Transverse colon (tissue), 4 donors: ENCODE data around the gene CGB1. TPM values are rescaled to one million over a fixed set of nuclear protein-coding genes. Genes with fewer than 3 reads are reported as not detected.

Experiments used
- DNase-seq: peaks from one replicate; pipeline ENCODE4 v3.0.0-alpha.2; 2019
- H3K27ac ChIP-seq, 4 donors: fragments of 200-600 bp; sonication (generic); 2 replicates each; pipeline ENCODE4 v1.5.1; 2016 to 2018; ENCODE audit warnings: inconsistent platforms in 4 of 4
- H3K27me3 ChIP-seq: fragments of 200-600 bp; sonication (generic); 2 replicates; pipeline ENCODE4 v1.5.1; 2017; ENCODE audit warnings: inconsistent platforms
- H3K36me3 ChIP-seq, 4 donors: fragments of 200-600 bp; sonication (generic); 2 replicates each; pipeline ENCODE4 v1.5.1; 2017 to 2019; ENCODE audit warnings: inconsistent platforms in 4 of 4
- H3K4me1 ChIP-seq, 4 donors: fragments of 200-600 bp; sonication (generic); 2 replicates each; pipeline ENCODE4 v1.5.1; 2017 to 2020; ENCODE audit warnings: inconsistent platforms in 4 of 4
- H3K4me3 ChIP-seq, 4 donors: fragments of 200-600 bp; sonication (generic); 1 replicate in 1 of 4; 2 replicates in 3 of 4; pipeline versions ENCODE4 v1.5.1 to v1.6.1; 2017 to 2019; ENCODE audit warnings: inconsistent platforms in 4 of 4
- H3K9me3 ChIP-seq, 2 donors: fragments of 200-600 bp; sonication (generic); 2 replicates each; pipeline ENCODE4 v1.5.1; 2017 to 2019; ENCODE audit warnings: inconsistent platforms in 2 of 2
- CTCF ChIP-seq, 5 experiments: fragments of 200-600 bp in 3 of 5; fragments of 450-650 bp in 2 of 5; sonication (generic) in 3 of 5; IDR thresholded peaks; 1 replicate in 2 of 5; 2 replicates in 3 of 5; pipeline ENCODE4 v1.5.1; 2016 to 2017; ENCODE audit warnings: antibody characterized with exemption in 5 of 5, inconsistent platforms in 3 of 5, mild to moderate bottlenecking in 2 of 5, moderate library complexity in 1 of 5
- EP300 ChIP-seq: sonication (generic); formaldehyde crosslinking; IDR thresholded peaks from one replicate; pipeline ENCODE4 v1.6.1; 2017; ENCODE audit warnings: antibody characterized with exemption, low read depth
- POLR2A ChIP-seq: fragments of 450-650 bp; IDR thresholded peaks from one replicate; pipeline ENCODE4 v1.6.1; 2016; ENCODE audit warnings: antibody characterized with exemption, mild to moderate bottlenecking, moderate library complexity
- POLR2AphosphoS5 ChIP-seq, 3 donors: sonication (generic); formaldehyde crosslinking; IDR thresholded peaks; one replicate each; pipeline ENCODE4 v1.6.1; 2016; ENCODE audit warnings: antibody characterized with exemption in 3 of 3
- WGBS, 2 donors: methylation state at CpG; one replicate each; pipeline ENCODE4 v1.1.5; 2018; ENCODE audit warnings: low coverage in 1 of 2; 5-methylcytosine and 5-hydroxymethylcytosine counted together
- in situ Hi-C, 4 donors: fragments of 200-750 bp; cut with MboI; loops; one replicate each; pipeline versions ENCODE4 v1.15.0 to v1.15.1; 2017; ENCODE audit warnings: low sequenced_read_pairs in 3 of 4, low pct_ligation_motif_present in 1 of 4, low pct_unique_long_range_greater_than_20kb in 1 of 4
- intact Hi-C: fragments of 100-400 bp; cut with DNase I; formaldehyde crosslinking; loops from one replicate; pipeline ENCODE4 v1.15.1; 2023; ENCODE audit warnings: low total_unique reads
- total RNA-seq, 4 donors: library from RNA; depleted of rRNA; stranded (reverse); fragments of >200 nt; gene quantifications; one replicate each; pipeline ENCODE4 v1.1.0, GENCODE V29; 2016

CGB1 gene
- total RNA-seq, 4 donors from 2014 or later: not detected

- Histone ChIP-seq H3K36me3 (peaks cover 0 to 27% (median 6%) of the 10 kb centered on the region in 4 donors), H3K27ac (no peak overlapping the region), H3K4me1 (peaks cover 9 to 21% (median 17%) of the 10 kb centered on the region in 4 donors), H3K4me3 (no peak overlapping the region), H3K9me3 (no peaks in the 10 kb centered on the region), H3K27me3 (no peaks in the 10 kb centered on the region)
- no peak for DNase-seq
- 90 to 96% methylated on average over 1 to 9 of the region's 9 CpGs for WGBS, 2 donors
- in situ Hi-C loops (no loop called here), intact Hi-C loops (no loop called here)
- TF ChIP-seq POLR2AphosphoS5 (IDR thresholded peaks at IDR 0.05) (no peak), POLR2A (no peak), CTCF (IDR thresholded peaks at IDR 0.05) (no peak), EP300 (no peak)
Observed at GRCh38 chr19:48988860-48989259, 47.8 kb downstream of the CGB1 start.

GRCh38 chr19:48988286-48988685 lies 48.4 kb downstream of the CGB1 start:
- no peak overlapping the region for H3K27ac ChIP-seq
- TF ChIP-seq CTCF (IDR thresholded peaks at IDR 0.05): no peak
- TF ChIP-seq POLR2AphosphoS5 (IDR thresholded peaks at IDR 0.05): no peak
- TF ChIP-seq EP300: no peak
- no peak for TF ChIP-seq POLR2A
- peaks cover 0 to 27% (median 6%) of the 10 kb centered on the region in 4 donors for H3K36me3 ChIP-seq
- intact Hi-C loops (no loop called here), in situ Hi-C loops (no loop called here)
- WGBS, 2 donors: 78 to 97% methylated on average over 3 to 7 of the region's 7 CpGs
- no peak for DNase-seq
- H3K4me1 ChIP-seq: peaks cover 9 to 20% (median 17%) of the 10 kb centered on the region in 4 donors
- H3K4me3 ChIP-seq: no peak overlapping the region
- H3K27me3 ChIP-seq: no peaks in the 10 kb centered on the region
- H3K9me3 ChIP-seq: no peaks in the 10 kb centered on the region

GRCh38 chr19:48987323-48987722 lies 49.4 kb downstream of the CGB1 start:
- Histone ChIP-seq H3K4me3 (no peak overlapping the region), H3K27ac (no peak overlapping the region), H3K4me1 (peaks cover 9 to 19% (median 16%) of the 10 kb centered on the region in 4 donors), H3K9me3 (no peaks in the 10 kb centered on the region), H3K36me3 (peaks cover 0 to 32% (median 6%) of the 10 kb centered on the region in 4 donors), H3K27me3 (no peaks in the 10 kb centered on the region)
- no peak for TF ChIP-seq POLR2A
- TF ChIP-seq CTCF (IDR thresholded peaks at IDR 0.05): no peak
- no peak for TF ChIP-seq POLR2AphosphoS5 (IDR thresholded peaks at IDR 0.05)
- TF ChIP-seq EP300: no peak
- in situ Hi-C loops (no loop called here), intact Hi-C loops (no loop called here)
- no peak for DNase-seq
- 90 to 100% methylated on average over 2 to 7 of the region's 7 CpGs for WGBS, 2 donors

GRCh38 chr19:48986211-48986610 lies 50.5 kb downstream of the CGB1 start:
- Histone ChIP-seq H3K4me1 (peaks cover 1 to 8% (median 5%) of the 10 kb centered on the region in 4 donors), H3K9me3 (no peaks in the 10 kb centered on the region), H3K4me3 (no peak overlapping the region), H3K36me3 (peaks cover 0 to 39% (median 8%) of the 10 kb centered on the region in 4 donors), H3K27me3 (no peaks in the 10 kb centered on the region), H3K27ac (no peak overlapping the region)
- no peak for DNase-seq
- in situ Hi-C loops (no loop called here), intact Hi-C loops (no loop called here)
- 100% methylated on average over 1 to 3 of the region's 3 CpGs for WGBS, 2 donors
- TF ChIP-seq CTCF (IDR thresholded peaks at IDR 0.05) (no peak), POLR2AphosphoS5 (IDR thresholded peaks at IDR 0.05) (no peak), EP300 (no peak), POLR2A (no peak)
